ENCODE measurements around the gene F11.

F11 gene

DNA sequence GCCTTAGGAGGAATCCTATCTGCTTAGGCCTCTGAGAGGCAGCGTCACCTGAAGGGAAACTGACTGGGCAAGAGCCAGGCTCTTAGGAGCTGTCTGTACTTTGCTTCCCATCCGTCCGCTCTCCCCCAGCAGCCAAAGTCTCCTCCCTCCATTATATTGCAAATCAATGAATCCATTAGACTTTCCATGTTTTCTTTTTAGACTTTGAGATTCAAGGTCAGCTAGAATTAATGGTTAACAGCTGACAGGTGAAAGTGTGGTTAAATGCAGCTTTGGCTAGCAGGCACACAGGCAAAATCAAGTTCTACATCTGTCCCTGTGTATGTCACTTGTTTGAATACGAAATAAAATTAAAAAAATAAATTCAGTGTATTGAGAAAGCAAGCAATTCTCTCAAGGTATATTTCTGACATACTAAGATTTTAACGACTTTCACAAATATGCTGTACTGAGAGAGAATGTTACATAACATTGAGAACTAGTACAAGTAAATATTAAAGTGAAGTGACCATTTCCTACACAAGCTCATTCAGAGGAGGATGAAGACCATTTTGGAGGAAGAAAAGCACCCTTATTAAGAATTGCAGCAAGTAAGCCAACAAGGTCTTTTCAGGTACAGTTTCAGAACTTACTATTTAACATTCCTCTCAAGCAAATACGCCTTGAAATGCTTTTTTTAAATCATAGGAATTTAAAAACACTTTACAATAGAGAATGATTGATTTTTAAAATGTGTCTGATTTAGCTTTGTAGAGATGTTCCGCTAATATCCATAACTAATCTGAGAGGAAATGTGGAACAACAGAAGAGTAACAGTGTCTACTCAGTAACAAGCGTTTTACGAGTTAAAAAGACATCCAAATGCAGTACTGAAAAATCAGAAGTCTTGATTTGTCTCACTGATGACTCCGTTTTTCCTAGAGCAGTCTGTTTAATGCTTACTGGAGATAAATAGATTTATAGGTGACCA is at the start of gene F11:
Gene F11 (plus strand): TSS at position 507 of the 970 bp plus-strand sequence. CDS start 948 bp downstream, outside the sequence.
- Mint-ChIP-seq H3K36me3 (ENCODE audit: low read depth) (no peaks in the 10 kb centered on the region), H3K27me3 (peaks cover 8% of the 10 kb centered on the region), H3K27ac (no peak within 1 kb of the TSS), H3K4me3 (no peak within 1 kb of the TSS), H3K9me3 (no peaks in the 10 kb centered on the region), H3K4me1 (ENCODE audit: low read depth) (no peaks in the 10 kb centered on the region)
- intact Hi-C loops (cut with micrococcal nuclease), result no loop called here

DNA sequence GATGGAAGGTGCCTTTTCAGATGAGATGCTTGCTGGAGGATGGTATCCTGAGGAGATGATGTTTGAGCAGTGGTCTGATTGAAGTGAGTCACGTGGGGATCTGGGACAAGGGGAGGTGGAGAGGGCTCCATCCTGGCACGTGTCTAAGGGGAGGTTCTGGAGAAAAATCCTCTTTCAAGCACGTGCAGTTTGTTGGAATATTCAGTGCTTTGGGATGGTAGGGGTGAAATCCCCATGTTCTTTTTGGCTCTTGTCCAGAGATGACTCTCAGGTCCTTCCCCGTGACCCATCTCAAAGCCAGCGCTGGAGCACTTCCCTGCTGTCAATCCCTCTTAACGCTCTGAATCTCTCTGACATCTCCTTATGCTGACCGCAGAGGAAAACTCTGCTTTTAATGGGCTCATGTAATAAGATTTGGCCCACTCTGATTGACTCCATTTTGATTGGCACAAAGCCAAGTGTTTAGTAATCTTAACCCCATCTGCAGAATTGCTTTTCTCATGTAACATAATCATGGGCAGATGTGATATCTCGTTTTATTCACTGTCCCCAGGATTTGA is 49.4 kb upstream of the F11 start:
- Mint-ChIP-seq H3K27me3 (no peaks in the 10 kb centered on the region), H3K4me1 (ENCODE audit: low read depth) (no peaks in the 10 kb centered on the region), H3K9me3 (no peaks in the 10 kb centered on the region), H3K4me3 (no peak overlapping the region), H3K36me3 (ENCODE audit: low read depth) (no peaks in the 10 kb centered on the region), H3K27ac (no peak overlapping the region)
- intact Hi-C loops (cut with micrococcal nuclease), result no loop called here

DNA sequence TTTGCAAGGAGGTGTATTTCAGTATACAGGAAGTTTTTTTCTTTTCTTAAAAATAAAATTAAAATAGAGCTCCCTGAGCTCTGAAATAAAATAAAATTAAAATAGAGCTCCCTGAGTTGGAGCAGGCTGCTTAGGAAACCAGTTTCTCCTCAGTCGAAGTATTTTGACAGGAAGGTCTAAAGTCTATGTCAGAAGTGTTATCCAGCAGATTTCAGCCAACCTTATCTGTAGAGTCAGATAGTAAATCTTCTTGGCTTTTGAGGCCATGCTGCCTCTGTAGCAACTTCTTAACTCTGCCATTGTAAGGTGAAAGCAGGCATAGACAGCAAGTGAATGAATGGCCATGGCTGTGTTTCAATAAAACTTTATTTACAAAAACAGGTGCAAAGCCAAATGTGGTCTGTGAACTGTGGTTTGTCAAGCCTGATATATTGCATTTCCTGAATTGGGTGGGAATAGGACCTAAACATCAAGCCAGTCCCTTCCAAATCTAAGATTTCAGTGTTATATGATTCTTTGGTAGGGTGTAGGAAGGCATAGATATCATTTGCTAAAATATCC is 48.2 kb upstream of the F11 start:
- Mint-ChIP-seq H3K36me3 (ENCODE audit: low read depth) (no peaks in the 10 kb centered on the region), H3K9me3 (no peaks in the 10 kb centered on the region), H3K4me3 (no peak overlapping the region), H3K27ac (no peak overlapping the region), H3K27me3 (no peaks in the 10 kb centered on the region), H3K4me1 (ENCODE audit: low read depth) (no peaks in the 10 kb centered on the region)
- intact Hi-C loops (cut with micrococcal nuclease), result no loop called here

DNA sequence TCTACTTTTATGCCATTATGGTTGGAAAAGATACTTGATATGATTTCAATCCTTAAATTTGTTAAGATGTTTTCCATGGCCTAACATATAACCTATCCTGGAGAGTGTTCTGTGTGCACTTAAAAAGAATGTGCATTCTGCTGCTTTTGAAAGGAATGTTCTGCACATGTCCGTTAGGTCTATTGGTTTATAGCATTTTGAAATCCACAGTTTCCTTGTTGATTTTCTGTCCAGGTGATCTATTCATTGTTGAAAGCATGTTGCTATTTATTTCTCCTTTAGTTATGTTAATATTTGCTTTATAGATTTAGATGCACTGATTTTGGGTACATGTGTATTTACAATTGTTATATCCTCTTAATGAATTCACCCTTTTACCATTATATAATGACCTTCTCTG is 44.4 kb upstream of the F11 start:
- Mint-ChIP-seq H3K9me3 (peaks cover 18% of the 10 kb centered on the region), H3K4me3 (no peak overlapping the region), H3K27me3 (no peaks in the 10 kb centered on the region), H3K36me3 (ENCODE audit: low read depth) (no peaks in the 10 kb centered on the region), H3K4me1 (ENCODE audit: low read depth) (no peaks in the 10 kb centered on the region), H3K27ac (no peak overlapping the region)
- intact Hi-C loops (cut with micrococcal nuclease), result no loop called here

DNA sequence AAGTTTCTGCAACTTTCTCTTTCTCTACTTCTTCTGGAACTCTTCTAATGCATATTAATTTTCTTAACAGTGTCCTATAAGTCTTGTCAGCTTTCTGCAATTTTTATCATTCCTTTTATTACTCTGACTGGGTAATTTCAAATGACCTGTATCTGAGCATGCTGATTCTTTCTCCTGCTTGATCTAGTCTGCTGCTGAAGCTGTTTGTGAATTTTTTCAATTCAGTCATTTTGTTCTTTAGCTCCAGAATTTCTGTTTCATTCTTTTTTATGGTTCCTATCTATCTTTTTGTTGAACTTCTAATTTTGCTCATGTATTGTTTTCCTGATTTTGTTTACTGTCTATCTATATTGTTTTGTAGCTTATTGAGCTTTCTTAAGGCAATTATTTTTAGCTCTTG is 40.1 kb upstream of the F11 start:
- no peaks in the 10 kb centered on the region for H3K4me1 Mint-ChIP-seq (ENCODE audit: low read depth)
- H3K9me3 Mint-ChIP-seq, result peaks cover 26% of the 10 kb centered on the region
- H3K4me3 Mint-ChIP-seq, result no peak overlapping the region
- H3K27me3 Mint-ChIP-seq, result no peaks in the 10 kb centered on the region
- no peak overlapping the region for H3K27ac Mint-ChIP-seq
- H3K36me3 Mint-ChIP-seq (ENCODE audit: low read depth), result no peaks in the 10 kb centered on the region
- intact Hi-C loops (cut with micrococcal nuclease), result no loop called here

DNA sequence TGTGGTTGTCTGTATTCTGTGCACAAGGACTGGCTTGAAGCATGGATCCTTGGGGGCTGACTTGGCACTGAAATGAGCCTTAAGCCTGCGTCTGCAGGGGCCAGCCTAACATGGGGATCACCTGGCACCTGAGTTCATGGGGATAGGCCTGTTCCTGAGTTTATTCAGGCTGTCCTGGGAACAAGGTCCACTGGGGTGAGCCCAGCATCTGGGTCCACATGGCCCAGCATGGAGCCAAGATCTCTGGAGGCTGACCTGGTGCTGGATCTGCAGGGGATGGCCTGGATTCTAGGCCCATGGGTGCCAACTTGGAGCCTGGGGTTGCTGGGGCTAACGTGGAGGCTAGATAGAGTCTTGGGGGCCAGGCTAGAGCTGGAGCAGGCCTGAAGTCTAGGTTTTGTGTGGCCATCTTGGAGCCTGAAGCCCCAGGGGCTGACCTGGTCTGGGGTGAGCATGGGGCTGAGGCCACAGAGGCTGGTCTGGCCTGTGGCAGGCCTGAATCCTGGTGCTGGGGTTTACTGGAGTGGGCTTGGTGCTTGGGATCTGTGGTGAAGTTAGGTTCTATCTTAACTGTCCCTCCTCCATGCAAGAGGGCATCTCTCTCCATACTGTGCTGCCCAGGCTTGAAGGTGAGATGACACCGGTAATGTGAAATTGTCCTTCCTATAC is 39.3 kb upstream of the F11 start:
- Mint-ChIP-seq H3K27me3 (no peaks in the 10 kb centered on the region), H3K9me3 (peaks cover 26% of the 10 kb centered on the region), H3K27ac (no peak overlapping the region), H3K4me1 (ENCODE audit: low read depth) (no peaks in the 10 kb centered on the region), H3K36me3 (ENCODE audit: low read depth) (no peaks in the 10 kb centered on the region), H3K4me3 (no peak overlapping the region)
- intact Hi-C loops (cut with micrococcal nuclease), result no loop called here

DNA sequence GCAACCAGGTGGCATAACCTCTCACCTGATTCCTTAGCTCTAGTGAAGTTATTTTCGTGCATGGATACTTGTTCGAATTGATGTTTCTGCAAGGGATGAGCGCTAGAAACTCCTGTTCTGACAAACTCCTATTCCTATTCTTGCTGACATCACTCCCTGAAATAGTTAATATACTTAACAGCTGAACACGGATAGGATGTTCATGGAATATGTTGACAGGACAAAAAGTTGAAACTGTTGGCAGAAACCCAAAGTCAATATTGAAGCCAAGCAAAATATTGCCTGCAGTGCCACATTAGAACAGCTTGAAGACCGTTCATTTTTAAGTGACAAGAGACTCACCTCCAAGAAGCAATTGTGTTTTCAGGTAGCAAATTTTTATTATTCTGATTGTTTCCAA is 38.8 kb upstream of the F11 start, which contains the start of gene KLKB1:
Gene KLKB1 (plus strand): TSS at position 287 of the 400 bp plus-strand sequence. CDS start 689 bp downstream, outside the sequence.
- Mint-ChIP-seq H3K4me1 (ENCODE audit: low read depth) (no peaks in the 10 kb centered on the region), H3K27me3 (no peaks in the 10 kb centered on the region), H3K9me3 (peaks cover 26% of the 10 kb centered on the region), H3K4me3 (no peak within 1 kb of the TSS), H3K36me3 (ENCODE audit: low read depth) (no peaks in the 10 kb centered on the region), H3K27ac (no peak within 1 kb of the TSS)
- intact Hi-C loops (cut with micrococcal nuclease), result no loop called here

DNA sequence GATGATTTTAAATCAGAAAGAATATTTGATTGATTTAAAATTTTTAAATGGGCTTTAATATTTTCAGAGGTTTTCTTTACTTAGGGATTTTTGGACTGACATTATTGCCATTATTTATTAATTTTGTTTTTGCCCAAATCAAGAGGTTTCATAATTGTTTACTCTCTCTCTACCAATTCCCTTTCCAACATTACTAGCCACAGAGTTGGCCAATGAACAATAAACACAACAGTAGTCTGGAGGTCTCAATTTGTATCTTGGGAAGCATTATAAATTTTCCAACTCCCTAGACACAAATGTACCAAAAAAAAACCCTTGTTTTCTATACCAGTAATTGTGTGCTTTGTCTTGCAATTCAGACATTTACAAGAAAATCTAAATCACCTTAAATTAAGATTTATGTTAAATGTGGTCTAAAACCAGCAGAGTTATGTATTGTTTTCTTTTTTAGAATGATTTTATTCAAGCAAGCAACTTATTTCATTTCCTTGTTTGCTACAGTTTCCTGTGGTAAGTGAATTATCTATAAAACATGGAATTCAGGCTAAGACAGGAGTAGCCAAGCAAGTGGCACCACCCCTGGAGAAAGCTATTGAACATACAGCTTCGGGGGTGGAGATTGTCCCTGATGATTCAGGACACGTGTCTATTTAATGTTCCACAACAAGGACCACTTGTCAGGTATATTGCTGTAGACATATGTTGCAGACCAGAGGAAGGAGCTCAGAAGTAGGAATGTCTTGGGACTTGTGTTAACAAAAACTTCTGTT is 38.1 kb upstream of the F11 start:
- no peaks in the 10 kb centered on the region for H3K4me1 Mint-ChIP-seq (ENCODE audit: low read depth)
- peaks cover 26% of the 10 kb centered on the region for H3K9me3 Mint-ChIP-seq
- no peaks in the 10 kb centered on the region for H3K27me3 Mint-ChIP-seq
- intact Hi-C loops (cut with micrococcal nuclease), result no loop called here
- no peaks in the 10 kb centered on the region for H3K36me3 Mint-ChIP-seq (ENCODE audit: low read depth)
- H3K27ac Mint-ChIP-seq, result no peak overlapping the region
- H3K4me3 Mint-ChIP-seq, result no peak overlapping the region

DNA sequence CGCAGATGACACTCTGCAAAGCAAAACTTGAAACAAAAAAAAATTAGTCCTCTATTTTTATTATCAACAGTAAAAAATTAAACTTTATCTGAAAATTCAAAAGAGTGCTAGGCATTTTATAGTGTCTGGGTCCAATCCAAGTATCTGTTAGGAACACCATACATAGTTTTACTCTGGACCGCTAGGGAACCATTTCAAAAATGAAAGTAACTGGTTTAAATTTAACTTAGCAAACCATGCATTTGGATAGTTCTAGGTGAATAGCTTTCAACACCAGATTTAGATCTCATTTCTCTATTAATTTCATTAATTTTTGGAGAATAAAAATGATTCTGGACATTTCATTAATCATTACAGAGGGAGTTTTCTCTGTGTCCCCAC is 37.5 kb upstream of the F11 start:
- no peaks in the 10 kb centered on the region for H3K4me1 Mint-ChIP-seq (ENCODE audit: low read depth)
- no peaks in the 10 kb centered on the region for H3K27me3 Mint-ChIP-seq
- no peaks in the 10 kb centered on the region for H3K36me3 Mint-ChIP-seq (ENCODE audit: low read depth)
- H3K27ac Mint-ChIP-seq, result no peak overlapping the region
- intact Hi-C loops (cut with micrococcal nuclease), result no loop called here
- H3K4me3 Mint-ChIP-seq, result no peak overlapping the region
- H3K9me3 Mint-ChIP-seq, result peaks cover 26% of the 10 kb centered on the region

DNA sequence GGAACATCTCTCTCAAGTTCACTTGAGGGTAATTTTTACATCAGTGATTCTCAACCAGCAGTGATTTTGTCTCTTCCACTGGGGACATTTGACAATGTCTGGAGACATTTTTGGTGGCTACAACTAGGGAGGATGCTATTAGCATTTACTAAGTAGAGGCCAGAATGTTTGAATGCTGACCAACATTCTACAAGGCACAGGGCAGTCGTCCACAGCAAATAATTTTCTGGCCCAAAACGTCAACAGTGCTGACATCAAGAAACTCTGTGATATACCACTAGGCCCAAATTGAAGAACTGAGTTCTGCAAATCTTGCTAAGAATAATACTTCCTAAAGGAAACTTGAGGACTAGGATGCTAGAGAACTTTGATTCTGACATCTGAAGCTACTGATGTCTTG is 31.6 kb upstream of the F11 start:
- Mint-ChIP-seq H3K4me3 (no peak overlapping the region), H3K36me3 (ENCODE audit: low read depth) (no peaks in the 10 kb centered on the region), H3K27ac (no peak overlapping the region), H3K4me1 (ENCODE audit: low read depth) (no peaks in the 10 kb centered on the region), H3K9me3 (peaks cover 8% of the 10 kb centered on the region), H3K27me3 (no peaks in the 10 kb centered on the region)
- intact Hi-C loops (cut with micrococcal nuclease), result no loop called here

DNA sequence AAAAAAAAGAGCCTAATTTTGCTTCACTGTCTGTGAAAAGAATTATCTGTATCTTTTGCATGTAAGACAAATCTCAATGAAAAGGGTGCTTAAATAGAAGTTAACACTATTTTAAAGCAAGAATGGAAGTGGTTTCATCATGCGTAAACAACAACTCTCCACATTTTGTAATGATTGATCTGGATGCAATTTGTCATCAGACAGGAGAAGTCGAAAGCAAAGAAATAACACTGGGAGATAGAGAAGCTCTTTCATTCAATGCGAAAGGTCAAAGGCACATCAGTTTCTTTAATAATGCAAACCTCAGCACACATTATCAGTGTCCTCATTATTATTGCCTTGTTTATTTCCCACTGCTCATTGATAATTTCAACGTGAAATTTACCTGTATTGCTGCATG is 29.9 kb upstream of the F11 start:
- intact Hi-C loops (cut with micrococcal nuclease), result no loop called here
- H3K4me1 Mint-ChIP-seq (ENCODE audit: low read depth), result no peaks in the 10 kb centered on the region
- H3K36me3 Mint-ChIP-seq (ENCODE audit: low read depth), result no peaks in the 10 kb centered on the region
- no peak overlapping the region for H3K4me3 Mint-ChIP-seq
- no peak overlapping the region for H3K27ac Mint-ChIP-seq
- H3K27me3 Mint-ChIP-seq, result no peaks in the 10 kb centered on the region
- peaks cover 8% of the 10 kb centered on the region for H3K9me3 Mint-ChIP-seq

DNA sequence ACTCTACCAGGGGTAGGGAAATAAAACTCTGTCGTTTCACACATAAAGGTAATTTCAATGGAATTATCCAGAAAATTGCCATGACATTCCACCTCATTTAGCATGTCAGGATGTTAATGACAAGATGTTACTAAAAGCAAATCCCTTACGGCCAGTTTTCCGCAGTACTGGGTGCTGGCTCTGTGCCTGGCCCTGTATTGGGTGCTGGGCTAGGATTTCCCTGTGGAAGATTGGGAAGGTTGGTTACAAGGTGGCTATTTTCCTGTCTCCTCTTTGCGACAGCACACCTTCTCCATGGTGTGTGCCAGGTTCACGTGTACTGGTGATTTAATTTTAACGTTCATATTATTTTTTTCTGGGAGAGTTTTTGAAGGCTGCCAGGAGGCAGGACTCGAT is 25.5 kb upstream of the F11 start:
- H3K4me1 Mint-ChIP-seq (ENCODE audit: low read depth), result no peaks in the 10 kb centered on the region
- H3K9me3 Mint-ChIP-seq, result peaks cover 8% of the 10 kb centered on the region
- intact Hi-C loops (cut with micrococcal nuclease), result no loop called here

DNA sequence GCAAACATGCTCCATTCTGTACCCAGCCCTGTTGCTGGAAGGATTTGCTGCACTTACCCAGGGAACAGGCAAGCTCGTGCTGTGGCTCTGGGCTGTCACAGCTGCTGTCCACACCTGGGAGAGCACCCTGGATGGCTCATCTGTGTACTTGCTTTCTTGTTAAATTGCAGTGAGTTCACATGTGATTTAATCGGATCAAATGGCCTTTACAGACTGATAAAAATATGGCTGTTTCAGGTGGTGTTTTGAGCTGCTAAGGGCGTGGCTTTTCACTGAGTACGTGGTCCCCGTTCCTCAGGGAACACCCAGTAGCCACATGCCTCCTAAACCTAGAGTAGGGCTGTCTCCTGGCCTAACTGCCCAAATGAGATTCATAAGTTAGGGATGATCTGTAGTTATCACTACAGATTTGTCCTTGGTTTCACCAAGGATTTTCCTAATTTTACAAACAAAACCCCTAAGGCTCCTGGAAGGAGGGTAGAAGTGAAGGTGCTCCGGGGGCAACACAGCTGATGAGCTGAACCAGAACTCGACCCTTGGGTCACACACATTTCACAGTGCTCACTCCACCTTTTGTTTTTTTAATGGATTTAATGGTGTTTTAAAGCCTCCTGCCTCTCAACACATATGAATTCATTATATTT is 25.0 kb upstream of the F11 start:
- intact Hi-C loops (cut with micrococcal nuclease), result no loop called here
- Mint-ChIP-seq H3K4me3 (no peak overlapping the region), H3K4me1 (ENCODE audit: low read depth) (no peaks in the 10 kb centered on the region), H3K36me3 (ENCODE audit: low read depth) (no peaks in the 10 kb centered on the region), H3K27ac (no peak overlapping the region), H3K9me3 (peaks cover 8% of the 10 kb centered on the region), H3K27me3 (no peaks in the 10 kb centered on the region)

More for the DNA sequence above, 25.5 kb upstream of the F11 start:
- Mint-ChIP-seq H3K27me3 (no peaks in the 10 kb centered on the region), H3K36me3 (ENCODE audit: low read depth) (no peaks in the 10 kb centered on the region), H3K4me3 (no peak overlapping the region), H3K27ac (no peak overlapping the region)
